Measurements from ENCODE around the gene LAMP1. TPM values are rescaled to one million over a fixed set of nuclear protein-coding genes. Genes with fewer than 3 reads are reported as not detected.
"Not testable (repeated sequence)": the region's sequence is repeated elsewhere in the genome, so short reads cannot be mapped to it uniquely, and the experiment has no call there.

LAMP1 gene
- total RNA-seq, 1 experiment from 2014 or later: 264 TPM

DNA sequence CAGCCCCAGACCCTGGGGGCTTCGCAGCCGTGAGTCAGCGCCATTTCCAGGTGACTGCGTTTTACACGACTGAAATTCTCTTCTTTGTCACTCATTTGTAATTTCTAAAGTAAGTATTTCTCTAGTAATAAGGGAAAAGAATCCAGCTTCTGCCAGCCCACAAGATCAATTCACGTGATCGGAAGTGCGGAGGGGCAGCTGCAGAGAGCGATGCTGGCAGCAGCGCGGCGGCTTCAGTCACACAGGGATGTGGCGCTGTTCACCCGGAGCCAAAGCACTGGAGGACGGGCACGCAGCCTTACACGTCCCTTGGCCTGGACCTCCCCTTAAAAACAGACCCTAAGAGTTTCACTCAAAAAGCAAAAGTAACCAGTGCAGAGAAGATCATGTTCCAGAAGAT is 48.4 kb downstream of the LAMP1 start:
- in situ Hi-C loops (cut with HindIII; ENCODE audit: low pct_unique_long_range_greater_than_20kb, low sequenced_read_pairs): no loop called here
- no peak for DNase-seq (ENCODE audit: low read depth, low spot score)

DNA sequence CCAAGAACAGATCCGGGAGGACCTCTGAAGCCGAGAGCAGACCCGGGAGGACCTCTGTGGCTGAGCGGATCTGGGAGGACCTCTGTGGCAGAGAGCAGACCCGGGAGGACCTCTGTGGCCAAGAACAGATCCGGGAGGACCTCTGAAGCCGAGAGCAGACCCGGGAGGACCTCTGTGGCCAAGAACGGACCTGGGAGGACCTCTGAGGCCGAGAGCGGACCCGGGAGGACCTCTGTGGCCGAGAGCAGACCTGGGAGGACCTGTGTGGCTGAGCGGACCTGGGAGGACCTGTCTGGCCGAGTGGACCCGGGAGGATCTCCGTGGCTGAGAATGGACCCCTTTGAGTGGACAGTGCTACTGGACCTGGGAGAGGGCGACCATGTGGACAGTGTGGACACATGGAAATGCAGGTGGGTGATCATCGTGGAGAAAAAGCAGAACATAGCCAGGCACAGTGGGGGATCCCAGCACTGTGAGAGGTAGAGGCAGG is 50.7 kb downstream of the LAMP1 start:
- in situ Hi-C loops (cut with HindIII; ENCODE audit: low pct_unique_long_range_greater_than_20kb, low sequenced_read_pairs); DNase-seq (ENCODE audit: low read depth, low spot score): not testable (repeated sequence)

DNA sequence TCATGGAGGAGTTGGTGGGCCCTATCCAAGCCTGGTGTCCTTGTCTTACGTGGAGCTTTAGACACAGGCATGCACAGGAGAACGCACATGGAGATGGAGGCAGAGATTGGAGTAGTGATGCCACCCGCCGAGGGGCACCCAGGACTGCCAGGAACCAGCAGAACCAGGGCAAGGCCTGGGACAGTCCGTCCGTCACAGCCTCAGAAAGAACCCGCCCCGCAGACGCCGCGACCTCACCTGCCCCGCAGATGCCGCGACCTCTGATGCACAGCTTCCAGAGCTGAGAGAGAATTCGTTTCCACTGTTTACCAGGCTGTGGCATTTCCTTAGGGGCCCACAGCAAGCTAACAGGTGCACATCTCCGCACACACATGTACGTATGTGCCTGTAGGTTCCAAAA is 51.6 kb downstream of the LAMP1 start:
- in situ Hi-C loops (cut with HindIII; ENCODE audit: low pct_unique_long_range_greater_than_20kb, low sequenced_read_pairs): no loop called here
- DNase-seq (ENCODE audit: low read depth, low spot score): no peak

DNA sequence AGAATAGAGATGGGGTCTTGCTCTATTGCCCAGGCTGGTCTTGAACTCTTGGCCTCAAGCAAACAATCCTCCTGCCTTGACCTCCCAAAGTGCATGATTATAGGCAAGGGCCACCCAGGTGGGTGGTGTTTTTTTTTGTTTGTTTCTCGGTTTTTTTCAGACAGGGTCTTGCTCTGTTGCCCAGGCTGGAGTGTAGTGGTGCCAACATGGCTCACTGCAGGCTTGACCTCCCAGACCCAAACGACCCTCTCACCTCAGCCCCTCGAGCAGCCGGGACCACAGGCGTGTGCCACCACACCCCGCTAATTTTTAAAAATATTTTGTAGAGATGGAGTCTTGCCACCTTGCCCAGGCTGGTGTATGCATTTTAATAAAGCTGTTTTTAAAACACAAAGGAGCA is 52.0 kb downstream of the LAMP1 start:
- no peak for DNase-seq (ENCODE audit: low read depth, low spot score)
- in situ Hi-C loops (cut with HindIII; ENCODE audit: low pct_unique_long_range_greater_than_20kb, low sequenced_read_pairs): no loop called here

DNA sequence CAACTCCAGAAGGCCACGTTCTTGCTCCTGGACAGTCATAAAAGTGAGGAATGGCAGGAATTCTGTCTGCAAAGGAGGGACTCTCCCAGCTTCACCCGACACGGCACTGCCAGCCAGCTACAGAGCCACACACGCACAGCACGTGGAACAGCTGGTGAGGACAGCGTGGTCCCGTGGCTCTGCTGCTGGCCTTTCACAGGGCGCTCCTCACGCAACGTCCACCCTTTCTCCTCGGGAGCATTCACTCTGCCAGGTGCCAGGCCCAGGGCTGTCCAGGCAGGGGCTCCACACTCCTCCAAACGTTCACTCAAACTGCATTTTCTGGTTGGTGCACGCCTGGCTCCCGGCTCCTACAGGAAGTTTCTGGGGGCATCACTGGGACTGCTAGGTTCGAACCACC is 52.5 kb downstream of the LAMP1 start:
- in situ Hi-C loops (cut with HindIII; ENCODE audit: low pct_unique_long_range_greater_than_20kb, low sequenced_read_pairs): no loop called here
- DNase-seq (ENCODE audit: low read depth, low spot score): no peak

DNA sequence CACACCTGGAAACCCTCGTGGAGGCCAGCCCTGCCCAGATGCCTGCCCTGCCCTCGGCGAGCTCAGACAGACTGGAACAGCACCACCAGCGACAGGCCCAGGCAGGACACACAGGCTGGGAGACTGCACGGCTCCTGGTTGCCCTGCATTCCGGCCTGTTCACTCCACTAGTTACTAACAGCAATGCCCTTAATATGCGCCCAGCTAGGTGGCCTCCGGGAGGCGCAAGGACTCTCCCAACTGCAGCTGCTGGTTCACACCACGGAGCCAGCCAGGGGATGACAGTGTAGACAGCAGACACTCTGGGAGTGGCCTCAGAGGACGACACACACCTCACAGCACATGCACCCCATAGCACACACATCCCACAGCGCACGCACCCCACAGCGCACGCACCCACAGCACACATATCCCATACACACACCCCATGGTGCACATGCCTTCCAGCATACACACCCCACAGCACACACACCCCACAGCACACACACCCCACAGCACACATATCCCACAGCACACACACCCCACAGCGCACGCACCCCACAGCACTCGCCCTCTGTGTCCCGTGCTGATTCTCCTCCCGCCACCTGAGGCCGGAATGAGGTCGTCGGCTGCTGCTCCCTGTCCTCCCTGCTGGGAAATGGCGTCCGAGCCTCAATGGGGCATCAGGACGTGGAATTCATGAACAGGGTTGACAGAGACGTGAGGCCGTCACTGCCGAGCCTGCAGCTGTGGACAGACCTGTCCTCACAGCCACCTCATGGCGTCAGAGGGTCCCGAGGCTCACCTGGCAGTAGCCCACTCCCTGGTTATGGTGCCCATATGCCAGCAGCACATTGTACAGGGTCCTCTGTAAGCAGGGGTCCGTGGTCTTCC is 53.3 kb downstream of the LAMP1 start:
- in situ Hi-C loops (cut with HindIII; ENCODE audit: low pct_unique_long_range_greater_than_20kb, low sequenced_read_pairs): no loop called here
- DNase-seq (ENCODE audit: low read depth, low spot score): no peak

DNA sequence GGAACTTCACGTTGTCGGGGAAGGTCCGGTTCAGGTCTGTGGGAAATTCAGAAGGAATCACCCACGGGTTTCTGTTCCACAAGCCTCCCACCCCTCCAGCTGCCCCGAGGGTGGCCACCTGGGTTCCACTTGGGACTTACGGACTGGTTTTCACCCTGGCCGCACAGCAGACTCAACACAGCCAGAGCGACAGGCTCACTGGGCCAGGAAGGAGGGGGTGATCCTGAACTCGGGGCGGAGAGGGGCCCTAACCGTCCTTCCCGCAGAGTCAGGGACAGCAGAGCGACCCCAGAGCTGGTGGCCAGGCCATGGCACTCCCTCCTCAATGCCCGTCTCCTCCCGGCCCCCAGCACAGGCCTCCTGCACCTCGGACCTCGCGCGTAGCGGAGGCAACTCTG is 53.9 kb downstream of the LAMP1 start:
- in situ Hi-C loops (cut with HindIII; ENCODE audit: low pct_unique_long_range_greater_than_20kb, low sequenced_read_pairs): no loop called here
- DNase-seq (ENCODE audit: low read depth, low spot score): no peak

DNA sequence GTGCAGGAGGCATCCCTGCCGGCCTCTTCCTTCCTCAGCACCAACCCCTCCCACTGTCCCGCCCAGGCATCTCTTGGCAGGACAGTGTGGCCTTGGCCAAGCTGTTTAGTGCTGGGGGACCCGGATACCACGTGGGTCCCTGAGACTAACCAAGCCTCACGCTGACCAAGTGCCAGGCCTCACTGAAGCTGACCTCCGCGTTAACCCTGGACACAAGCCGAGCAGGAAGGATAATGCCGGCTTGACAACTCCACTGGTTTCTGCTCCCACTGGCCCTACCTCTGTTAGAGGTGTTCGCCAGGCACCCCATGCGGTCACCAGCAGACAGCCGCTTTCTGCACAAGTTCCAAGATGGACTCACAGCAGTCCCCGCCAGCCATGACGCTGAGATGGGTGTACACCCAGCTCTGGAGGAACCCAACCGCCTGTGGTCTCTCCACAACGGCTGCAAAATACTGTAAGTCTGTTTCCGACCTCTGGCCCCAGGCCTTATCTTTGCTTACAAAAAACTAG is 54.5 kb downstream of the LAMP1 start:
- DNase-seq (ENCODE audit: low read depth, low spot score): no peak
- in situ Hi-C loops (cut with HindIII; ENCODE audit: low pct_unique_long_range_greater_than_20kb, low sequenced_read_pairs): no loop called here

DNA sequence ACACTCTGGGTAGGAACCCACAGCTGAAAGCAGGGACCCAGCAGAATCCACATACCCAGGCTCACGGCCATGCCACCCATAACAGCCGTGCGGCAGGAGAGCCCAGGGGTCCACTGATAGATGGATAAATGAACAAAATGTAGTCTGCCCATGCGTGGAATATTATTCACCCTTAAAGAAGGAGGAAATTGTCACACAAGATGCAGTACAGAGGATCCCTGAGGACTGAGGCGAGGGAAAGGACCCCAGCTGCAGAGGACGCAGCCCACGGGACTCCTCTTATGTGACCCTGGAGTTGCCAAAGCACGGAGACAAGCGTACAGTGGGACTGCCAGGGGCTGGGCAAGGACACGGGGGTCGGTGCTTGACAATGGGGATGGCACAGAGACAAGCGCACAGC is 56.2 kb downstream of the LAMP1 start:
- no peak for DNase-seq (ENCODE audit: low read depth, low spot score)
- in situ Hi-C loops (cut with HindIII; ENCODE audit: low pct_unique_long_range_greater_than_20kb, low sequenced_read_pairs): no loop called here

DNA sequence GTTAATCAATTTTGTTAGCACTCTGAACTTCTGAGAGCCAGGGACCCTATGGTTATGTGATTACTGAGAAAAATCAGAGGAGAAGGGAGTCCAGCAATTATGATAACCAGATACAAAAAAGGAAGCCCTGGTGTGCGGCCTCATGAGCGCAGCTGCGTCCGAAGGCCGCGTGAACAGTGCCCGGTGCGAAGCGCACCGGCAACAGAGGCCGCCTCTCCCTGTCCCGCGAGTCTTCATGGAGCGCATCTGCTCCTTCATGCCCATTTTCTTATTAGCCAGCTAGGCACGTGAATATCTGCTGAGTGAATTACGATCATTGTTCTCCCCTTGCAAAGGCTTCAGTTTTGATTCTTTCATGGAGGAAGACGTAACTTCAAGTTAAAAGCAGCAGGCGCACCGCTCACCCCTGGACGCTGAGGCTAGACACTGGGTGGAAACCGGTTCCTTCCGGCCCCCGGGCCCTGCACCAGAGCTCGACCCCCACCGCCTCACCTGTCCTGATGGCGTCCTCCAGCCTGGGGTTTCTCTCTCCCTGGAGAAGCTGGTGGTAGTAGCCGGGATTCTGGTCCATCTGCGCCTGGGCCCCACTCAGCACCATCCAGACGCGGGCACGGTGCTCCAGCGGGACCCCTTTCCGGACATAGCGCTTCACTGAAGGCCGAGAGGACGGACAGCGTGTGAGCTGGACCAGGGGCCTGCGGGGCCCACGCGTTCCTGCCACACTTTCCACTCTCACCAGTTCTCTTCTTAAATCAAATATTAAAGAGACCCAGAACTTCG is 58.0 kb downstream of the LAMP1 start:
- in situ Hi-C loops (cut with HindIII; ENCODE audit: low pct_unique_long_range_greater_than_20kb, low sequenced_read_pairs): no loop called here
- DNase-seq (ENCODE audit: low read depth, low spot score): no peak

DNA sequence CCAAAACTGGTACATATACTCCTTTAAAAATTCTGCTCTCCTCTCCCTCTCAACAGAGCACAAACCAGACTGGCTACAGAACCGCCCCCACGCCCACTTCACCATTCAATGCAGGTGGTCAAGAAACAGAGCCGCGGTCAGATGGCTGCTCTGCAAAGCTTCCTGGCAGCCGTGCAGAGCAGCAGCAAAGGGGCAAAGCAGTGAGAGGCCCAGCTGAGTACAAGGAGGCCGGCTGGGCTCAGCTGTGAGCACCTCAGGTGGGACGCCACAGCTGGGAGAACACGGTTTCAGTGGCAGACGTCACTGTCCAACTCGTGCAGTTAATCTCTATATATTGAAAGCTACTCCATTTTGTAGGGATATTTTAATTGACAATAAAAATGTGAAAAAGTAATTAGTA is 58.6 kb downstream of the LAMP1 start:
- no peak for DNase-seq (ENCODE audit: low read depth, low spot score)
- in situ Hi-C loops (cut with HindIII; ENCODE audit: low pct_unique_long_range_greater_than_20kb, low sequenced_read_pairs): no loop called here

DNA sequence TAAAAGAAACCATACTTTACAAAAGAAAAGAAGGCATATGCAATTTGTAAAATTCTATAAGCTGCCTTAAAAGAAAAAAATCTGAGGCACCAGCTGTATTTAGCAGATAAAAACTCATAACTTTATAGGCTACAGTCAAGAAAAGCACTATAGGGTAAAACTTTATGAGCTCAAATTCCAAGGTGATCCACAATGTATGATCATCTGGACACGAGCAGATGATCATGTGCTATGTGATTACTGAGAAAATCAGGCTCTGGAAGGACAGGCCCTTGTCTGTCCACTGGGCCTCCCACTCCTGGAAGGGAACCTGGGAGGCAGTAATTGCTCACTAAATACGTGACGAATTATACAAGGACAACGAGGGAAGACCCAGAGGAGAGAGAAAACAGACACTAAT is 59.6 kb downstream of the LAMP1 start:
- DNase-seq (ENCODE audit: low read depth, low spot score): no peak
- in situ Hi-C loops (cut with HindIII; ENCODE audit: low pct_unique_long_range_greater_than_20kb, low sequenced_read_pairs): no loop called here

DNA sequence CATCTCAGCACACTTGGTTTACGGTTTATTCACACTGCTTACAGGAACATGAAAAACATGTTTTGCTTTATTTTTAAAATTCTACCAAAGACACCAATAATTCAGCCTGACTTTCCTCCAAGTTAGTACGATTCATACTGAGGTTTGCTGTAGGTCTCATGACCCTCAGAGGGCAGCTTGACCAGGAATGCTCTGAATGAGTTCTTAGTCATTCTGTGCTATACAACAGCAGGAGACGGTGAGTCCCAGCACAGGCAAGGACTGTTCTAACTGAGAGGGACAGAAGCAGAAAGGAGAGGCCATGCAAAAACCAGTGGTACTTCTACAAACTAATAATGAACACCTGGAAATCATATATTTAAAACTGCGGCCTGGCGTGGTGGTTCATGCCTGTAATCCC is 60.5 kb downstream of the LAMP1 start:
- in situ Hi-C loops (cut with HindIII; ENCODE audit: low pct_unique_long_range_greater_than_20kb, low sequenced_read_pairs): no loop called here

DNA sequence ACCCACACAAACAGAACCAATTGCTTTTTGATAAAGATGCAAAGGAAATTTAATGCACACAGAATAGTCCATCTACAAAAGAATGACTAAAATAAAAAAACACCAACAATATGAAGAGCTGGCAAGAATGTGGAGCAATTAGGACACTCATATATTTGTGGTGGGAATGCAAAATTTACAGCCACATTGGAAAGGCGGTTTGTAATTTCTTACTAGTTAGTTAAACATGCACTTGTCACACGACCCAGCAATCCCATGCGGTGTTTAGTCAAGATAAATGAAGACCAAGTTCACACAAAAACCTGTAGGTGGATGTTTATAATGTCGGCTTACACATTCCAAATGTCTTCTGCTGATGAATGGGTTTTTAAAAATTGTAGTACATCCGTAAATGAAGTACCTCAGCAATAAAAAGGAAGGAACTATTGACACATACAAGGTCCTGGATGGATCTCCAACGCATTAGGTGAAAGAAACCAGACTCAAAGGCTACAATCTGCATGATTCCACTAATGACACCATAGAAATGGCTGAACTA is 61.7 kb downstream of the LAMP1 start:
- DNase-seq (ENCODE audit: low read depth, low spot score): no peak
- in situ Hi-C loops (cut with HindIII; ENCODE audit: low pct_unique_long_range_greater_than_20kb, low sequenced_read_pairs): no loop called here

More for the DNA sequence above, 60.5 kb downstream of the LAMP1 start:
- DNase-seq (ENCODE audit: low read depth, low spot score): peak; percentile 61

DNA sequence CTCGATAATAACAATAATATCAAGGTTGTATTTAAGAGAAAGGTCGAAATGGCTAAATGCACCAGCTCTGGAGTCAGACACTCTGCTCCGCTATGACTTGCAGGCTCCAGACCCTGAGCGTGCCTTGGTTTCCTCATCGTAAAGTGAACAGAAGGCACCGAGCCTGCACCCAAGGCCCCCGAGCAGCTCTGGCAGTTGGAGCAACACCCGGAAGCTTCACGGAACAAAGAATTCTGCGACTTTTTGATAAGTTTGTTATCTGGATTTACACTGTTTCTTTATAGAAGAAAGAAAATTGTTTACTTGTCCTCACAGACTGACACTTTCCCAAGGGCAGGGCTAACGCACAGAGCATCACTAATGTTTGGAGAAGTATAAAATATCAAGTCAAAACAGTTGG is 62.5 kb downstream of the LAMP1 start:
- no peak for DNase-seq (ENCODE audit: low read depth, low spot score)
- in situ Hi-C loops (cut with HindIII; ENCODE audit: low pct_unique_long_range_greater_than_20kb, low sequenced_read_pairs): no loop called here

DNA sequence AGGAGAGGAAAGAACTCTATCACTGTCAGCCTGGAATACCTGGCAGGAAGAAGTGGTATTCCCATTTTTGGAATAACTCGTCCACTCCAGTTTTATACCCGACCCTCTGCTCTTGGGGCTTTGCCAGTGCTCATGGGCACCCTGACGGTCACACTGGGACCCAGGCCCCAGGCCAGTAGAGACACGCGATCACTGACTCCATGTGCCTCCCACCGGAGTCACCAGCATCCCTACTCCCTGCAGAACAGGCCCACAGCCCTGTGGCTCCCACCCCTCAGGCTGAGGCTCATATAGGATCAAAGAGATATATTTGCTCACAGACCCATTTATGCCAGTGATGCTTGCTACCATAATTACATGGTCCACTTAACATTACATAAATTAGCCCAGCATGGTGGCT is 63.4 kb downstream of the LAMP1 start:
- in situ Hi-C loops (cut with HindIII; ENCODE audit: low pct_unique_long_range_greater_than_20kb, low sequenced_read_pairs): no loop called here
- DNase-seq (ENCODE audit: low read depth, low spot score): no peak

DNA sequence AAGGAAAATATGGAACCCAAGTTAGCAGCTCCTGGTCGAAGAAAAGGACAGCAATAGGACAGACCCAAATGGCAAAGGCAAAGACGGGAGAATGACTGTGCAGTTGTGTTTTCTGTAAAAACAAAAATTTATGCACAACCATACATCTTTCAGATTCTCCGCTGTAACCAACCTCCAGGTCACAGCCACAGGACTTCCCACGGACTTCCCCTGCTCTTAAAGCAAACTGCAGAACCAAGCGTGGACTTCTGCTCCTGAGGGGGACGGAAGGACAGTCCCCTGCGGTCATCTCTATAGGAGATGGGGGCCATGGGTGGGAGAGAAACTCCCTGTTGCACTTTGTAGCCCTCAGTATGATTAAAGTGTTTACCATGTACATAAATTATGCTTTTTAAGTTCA is 64.4 kb downstream of the LAMP1 start:
- DNase-seq (ENCODE audit: low read depth, low spot score): no peak
- in situ Hi-C loops (cut with HindIII; ENCODE audit: low pct_unique_long_range_greater_than_20kb, low sequenced_read_pairs): no loop called here

DNA sequence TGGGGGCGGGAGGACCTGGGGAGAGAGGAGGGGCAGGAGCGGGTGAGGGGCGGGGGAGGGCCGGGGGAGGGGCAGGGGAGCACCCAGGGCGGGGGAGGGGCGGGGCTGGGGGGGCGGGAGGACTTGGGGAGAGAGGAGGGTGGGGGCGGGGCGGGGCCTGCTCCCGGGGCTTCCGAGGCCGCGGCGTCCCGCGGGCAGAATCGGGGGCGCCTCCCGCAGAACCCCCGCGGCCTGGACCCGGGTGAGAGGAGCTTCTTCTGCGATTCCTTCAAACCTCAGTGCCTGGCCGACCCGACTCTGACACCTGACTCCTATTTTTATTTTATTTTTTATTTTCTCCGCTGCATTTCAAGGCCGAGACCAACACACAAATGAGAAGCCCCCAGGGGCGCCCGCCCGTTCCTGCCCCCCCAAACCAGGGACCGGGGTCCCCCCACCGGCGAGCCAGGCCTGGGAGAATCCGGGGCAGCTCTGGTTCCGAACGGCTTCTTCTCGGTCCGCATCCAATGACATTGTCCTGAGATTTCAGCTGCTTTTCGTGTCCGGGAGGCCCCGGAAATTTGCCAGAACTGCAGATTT is 67.4 kb downstream of the LAMP1 start:
- in situ Hi-C loops (cut with HindIII; ENCODE audit: low pct_unique_long_range_greater_than_20kb, low sequenced_read_pairs): no loop called here
- DNase-seq (ENCODE audit: low read depth, low spot score): no peak
